Astrocyte (in vitro differentiated cells and primary cell): ENCODE measurements around the gene EHD1.
A peak's percentile ranks its signal among the peaks of the same experiment; 100 is the strongest.

Experiments
- EZH2 ChIP-seq: IDR thresholded peaks from 2 replicates; pipeline ENCODE4 v1.6.1; 2012; ENCODE audit warnings: mild to moderate bottlenecking, low read length, inconsistent platforms; ENCODE audit not compliant: insufficient read depth
- TF ChIP-seq, protein P1 (sequence below): IDR thresholded peaks from 2 replicates; pipeline ENCODE4 v1.5.1; 2011; ENCODE audit warnings: low read depth, mild to moderate bottlenecking, inconsistent platforms, low read length, moderate library complexity; ENCODE audit not compliant: insufficient read depth

DNA sequence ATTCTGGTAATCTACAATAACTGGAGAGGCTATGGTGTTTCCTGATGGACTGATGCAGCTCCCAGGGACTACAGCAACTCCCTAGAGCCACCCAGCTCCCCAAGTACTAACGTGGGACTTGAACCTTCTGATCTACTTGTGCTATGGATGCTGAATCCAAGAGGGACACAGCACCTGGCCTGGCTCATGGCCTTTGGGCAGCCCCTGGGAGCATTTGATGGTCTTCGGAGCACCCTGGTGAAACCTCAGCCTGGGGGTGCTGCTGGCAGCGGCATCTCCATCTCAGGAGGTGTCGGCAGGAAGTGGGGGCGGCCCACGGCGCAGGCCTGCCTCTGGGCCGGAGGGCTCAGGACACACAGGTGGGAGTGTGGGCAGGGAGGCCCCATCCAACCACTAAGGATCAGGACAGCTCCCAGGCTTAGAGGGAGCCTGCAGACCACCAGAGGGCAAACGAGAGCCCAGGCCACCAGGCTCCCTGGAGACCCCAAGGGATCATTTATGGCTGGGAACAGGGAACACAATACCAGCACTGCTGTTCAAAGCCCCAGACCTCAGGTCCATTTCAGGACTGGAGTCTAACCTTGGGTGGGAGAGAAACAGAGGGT is 8.7 kb downstream of the EHD1 start:
- TF ChIP-seq, protein P1, sequence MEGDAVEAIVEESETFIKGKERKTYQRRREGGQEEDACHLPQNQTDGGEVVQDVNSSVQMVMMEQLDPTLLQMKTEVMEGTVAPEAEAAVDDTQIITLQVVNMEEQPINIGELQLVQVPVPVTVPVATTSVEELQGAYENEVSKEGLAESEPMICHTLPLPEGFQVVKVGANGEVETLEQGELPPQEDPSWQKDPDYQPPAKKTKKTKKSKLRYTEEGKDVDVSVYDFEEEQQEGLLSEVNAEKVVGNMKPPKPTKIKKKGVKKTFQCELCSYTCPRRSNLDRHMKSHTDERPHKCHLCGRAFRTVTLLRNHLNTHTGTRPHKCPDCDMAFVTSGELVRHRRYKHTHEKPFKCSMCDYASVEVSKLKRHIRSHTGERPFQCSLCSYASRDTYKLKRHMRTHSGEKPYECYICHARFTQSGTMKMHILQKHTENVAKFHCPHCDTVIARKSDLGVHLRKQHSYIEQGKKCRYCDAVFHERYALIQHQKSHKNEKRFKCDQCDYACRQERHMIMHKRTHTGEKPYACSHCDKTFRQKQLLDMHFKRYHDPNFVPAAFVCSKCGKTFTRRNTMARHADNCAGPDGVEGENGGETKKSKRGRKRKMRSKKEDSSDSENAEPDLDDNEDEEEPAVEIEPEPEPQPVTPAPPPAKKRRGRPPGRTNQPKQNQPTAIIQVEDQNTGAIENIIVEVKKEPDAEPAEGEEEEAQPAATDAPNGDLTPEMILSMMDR, result peak; percentile 6
- no peak for TF ChIP-seq EZH2
